PC-3 (cell line): ENCODE measurements around the gene ZNF490. TPM values are rescaled to one million over a fixed set of nuclear protein-coding genes. Genes with fewer than 3 reads are reported as not detected.

Experiments used
- ATAC-seq: fragments of 200-7000 bp; cut with Tn5 transposase; 2 replicates; pipeline ENCODE4 v1.9.1; 2020; ENCODE audit warnings: mild to moderate bottlenecking, moderate library complexity
- BruUV-seq: library from RNA; stranded (reverse); fragments of 400-500 nt; replicated peaks from 2 replicates; lab custom pipeline; 2021; lab: Mats Ljungman, UMichigan
- CTCF ChIA-PET: fragments of 300-600 bp; sonication (Branson Sonifier 250); formaldehyde crosslinking; loops from one replicate; lab custom pipeline; 2022; ENCODE audit warnings: antibody characterized with exemption; lab: Charles Lee
- POLR2A ChIA-PET: fragments of 300-600 bp; sonication (Branson Sonifier 250); formaldehyde crosslinking; loops from one replicate; lab custom pipeline; 2022; ENCODE audit warnings: antibody characterized with exemption; ENCODE audit not compliant: unreplicated experiment; lab: Charles Lee
- DNase-seq: peaks from one replicate; pipeline ENCODE4 v3.0.0-alpha.2; 2015
- H2AFZ ChIP-seq: fragments of 300-600 bp; sonication (generic); 2 replicates; pipeline ENCODE4 v1.6.0; 2016; ENCODE audit warnings: antibody characterized with exemption, low read length
- H3F3A ChIP-seq: fragments of 300-600 bp; sonication (generic); one replicate; pipeline ENCODE4 v1.6.0; 2017; ENCODE audit warnings: antibody characterized with exemption, low read length, control low read depth, mild to moderate bottlenecking; ENCODE audit not compliant: unreplicated experiment
- H3K27ac ChIP-seq: fragments of 300-600 bp; sonication (generic); 2 replicates; pipeline ENCODE4 v1.5.1; 2016; ENCODE audit warnings: mild to moderate bottlenecking, low read length
- H3K27me3 ChIP-seq: fragments of 300-600 bp; sonication (generic); 2 replicates; pipeline ENCODE4 v1.6.1; 2016; ENCODE audit warnings: low read length, mixed read lengths
- H3K36me3 ChIP-seq: fragments of 300-600 bp; sonication (generic); 2 replicates; pipeline ENCODE4 v1.6.1; 2016; ENCODE audit warnings: low read depth, mixed run types, low read length, mixed read lengths
- H3K4me1 ChIP-seq: fragments of 300-600 bp; sonication (generic); 2 replicates; pipeline ENCODE4 v1.5.1; 2016; ENCODE audit warnings: low read length; ENCODE audit not compliant: insufficient read depth
- H3K4me2 ChIP-seq: fragments of 300-600 bp; sonication (generic); 2 replicates; pipeline ENCODE4 v1.6.0; 2016; ENCODE audit warnings: low read length
- H3K4me3 ChIP-seq: fragments of 300-600 bp; sonication (generic); 2 replicates; pipeline ENCODE4 v1.5.1; 2016; ENCODE audit warnings: mild to moderate bottlenecking, low read length, mixed read lengths
- H3K79me2 ChIP-seq: fragments of 300-600 bp; sonication (generic); 2 replicates; pipeline ENCODE4 v1.6.1; 2017; ENCODE audit warnings: low read length, mixed read lengths
- H3K9ac ChIP-seq: fragments of 300-600 bp; sonication (generic); 2 replicates; pipeline ENCODE4 v1.6.0; 2016; ENCODE audit warnings: mild to moderate bottlenecking, low read length
- H3K9me2 ChIP-seq: fragments of 300-600 bp; sonication (generic); replicated peaks from 2 replicates; pipeline ENCODE4 v1.6.1; 2016; ENCODE audit warnings: mixed run types, low read length, mixed read lengths
- H3K9me3 ChIP-seq: fragments of 300-600 bp; sonication (generic); 2 replicates; pipeline ENCODE4 v1.6.1; 2016; ENCODE audit warnings: low read length, mixed read lengths
- H4K20me1 ChIP-seq: fragments of 300-600 bp; sonication (generic); 2 replicates; pipeline ENCODE4 v1.6.1; 2016; ENCODE audit warnings: low read length, mixed read lengths
- CTCF ChIP-seq: fragments of 300-600 bp; sonication (generic); conservative IDR thresholded peaks from 2 replicates; pipeline ENCODE4 v1.5.1; 2017; ENCODE audit warnings: antibody characterized with exemption, low read depth, mild to moderate bottlenecking, low read length
- EZH2 ChIP-seq: fragments of 300-600 bp; sonication (generic); IDR thresholded peaks from one replicate; pipeline ENCODE4 v1.6.1; 2017; ENCODE audit warnings: antibody characterized with exemption, mild to moderate bottlenecking, low read length; ENCODE audit not compliant: unreplicated experiment
- EZH2phosphoT487 ChIP-seq: fragments of 300-600 bp; sonication (generic); IDR thresholded peaks from 2 replicates; pipeline ENCODE4 v1.6.1; 2018; ENCODE audit warnings: mild to moderate bottlenecking, antibody characterized with exemption, low read length, borderline replicate concordance
- intact Hi-C: fragments of 100-400 bp; cut with micrococcal nuclease; formaldehyde crosslinking; loops from 2 replicates; pipeline ENCODE4 v1.9.0; 2023
- total RNA-seq: library from RNA; depleted of rRNA; stranded (reverse); fragments of >200 nt; gene quantifications from 2 replicates; pipeline ENCODE4 v1.2.3, GENCODE V29; 2014

ZNF490 gene
- total RNA-seq, 1 experiment from 2014 or later, result 10.7 TPM

GRCh38 chr19:12603714-12604113 is 6.9 kb downstream of the ZNF490 start:
- no peak overlapping the region for H3K9ac ChIP-seq
- no peaks in the 10 kb centered on the region for H3K9me3 ChIP-seq
- no peak for TF ChIP-seq EZH2phosphoT487
- no peak for TF ChIP-seq EZH2
- TF ChIP-seq CTCF, result no peak
- H3K79me2 ChIP-seq, result no peaks in the 10 kb centered on the region
- intact Hi-C loops, result no loop called here
- H3K4me2 ChIP-seq, result no peak overlapping the region
- H3K27ac ChIP-seq, result no peak overlapping the region
- POLR2A ChIA-PET, result no interaction called here
- H3K4me3 ChIP-seq, result no peak overlapping the region
- no peak overlapping the region for H2AFZ ChIP-seq
- H3K9me2 ChIP-seq, result no peaks in the 10 kb centered on the region
- ATAC-seq, result no peak
- CTCF ChIA-PET, result no interaction called here
- no peak for DNase-seq
- H3K4me1 ChIP-seq, result no peaks in the 10 kb centered on the region
- no peaks in the 10 kb centered on the region for H4K20me1 ChIP-seq
- no peaks in the 10 kb centered on the region for H3F3A ChIP-seq
- 0 out of 2 replicates have a peak, but pooled peaks cover 4% of the 10 kb centered on the region for H3K36me3 ChIP-seq
- no TSS peak for BruUV-seq
- H3K27me3 ChIP-seq, result no peaks in the 10 kb centered on the region

- POLR2A ChIA-PET, result no interaction called here
- no peaks in the 10 kb centered on the region for H3K9me2 ChIP-seq
These were observed 13.0 kb downstream of the ZNF490 start for GRCh38 chr19:12597594-12597993.

More at GRCh38 chr19:12597594-12597993, 13.0 kb downstream of the ZNF490 start:
- DNase-seq (no peak), ATAC-seq (no peak)
- Histone ChIP-seq H3F3A (no peaks in the 10 kb centered on the region), H3K27ac (no peak overlapping the region), H2AFZ (no peak overlapping the region), H3K4me1 (no peaks in the 10 kb centered on the region), H4K20me1 (no peaks in the 10 kb centered on the region), H3K9ac (no peak overlapping the region), H3K79me2 (no peaks in the 10 kb centered on the region), H3K36me3 (peaks cover 13% of the 10 kb centered on the region), H3K27me3 (no peaks in the 10 kb centered on the region), H3K9me3 (no peaks in the 10 kb centered on the region), H3K4me3 (no peak overlapping the region), H3K4me2 (no peak overlapping the region)
- intact Hi-C loops, result no loop called here
- CTCF ChIA-PET, result no interaction called here
- TF ChIP-seq CTCF (no peak), EZH2 (no peak), EZH2phosphoT487 (no peak)
- no TSS peak for BruUV-seq
